WTC11 (cell line): Measurements from ENCODE around the gene ZNF276. TPM values are rescaled to one million over a fixed set of nuclear protein-coding genes. Genes with fewer than 3 reads are reported as not detected.
A peak's percentile ranks its signal among the peaks of the same experiment; 100 is the strongest.

Experiments used
- ATAC-seq: fragments of 200-7000 bp; cut with Tn5 transposase; 2 replicates; pipeline ENCODE4 v1.10.0; 2021; ENCODE audit warnings: mild to moderate bottlenecking, moderate library complexity
- CTCF ChIA-PET: fragments of 300-600 bp; sonication (Branson Sonifier 250); formaldehyde crosslinking; loops from one replicate; lab custom pipeline; 2021; ENCODE audit warnings: antibody characterized with exemption; lab: Charles Lee
- POLR2A ChIA-PET: fragments of 350-600 bp; sonication (Branson Sonifier 250); formaldehyde crosslinking; loops from one replicate; lab custom pipeline; 2021; ENCODE audit warnings: antibody characterized with exemption; lab: Charles Lee
- DNase-seq: peaks from one replicate; pipeline ENCODE4 v3.0.0; 2021; ENCODE audit warnings: low spot score
- H3K27ac Mint-ChIP-seq: 2 replicates; pipeline ENCODE4 v1.8.0; 2021; ENCODE audit warnings: mixed read lengths
- H3K27me3 Mint-ChIP-seq: 2 replicates; pipeline ENCODE4 v1.8.0; 2021; ENCODE audit warnings: low read depth, mild to moderate bottlenecking, moderate library complexity, mixed read lengths
- H3K36me3 Mint-ChIP-seq: 2 replicates; pipeline ENCODE4 v1.8.0; 2021; ENCODE audit warnings: mixed read lengths
- H3K4me1 Mint-ChIP-seq: 2 replicates; pipeline ENCODE4 v1.8.0; 2022; ENCODE audit warnings: mixed read lengths
- H3K4me3 Mint-ChIP-seq: 2 replicates; pipeline ENCODE4 v1.8.0; 2021; ENCODE audit warnings: mild to moderate bottlenecking, moderate library complexity, mixed read lengths
- H3K9me3 Mint-ChIP-seq: 2 replicates; pipeline ENCODE4 v1.8.0; 2021; ENCODE audit warnings: mixed read lengths
- CREB1 ChIP-seq: sonication (generic); formaldehyde crosslinking; IDR thresholded peaks from 2 replicates; pipeline ENCODE4 v1.8.0; 2023; ENCODE audit warnings: mild to moderate bottlenecking, missing genetic modification reagents
- ESRRA ChIP-seq: sonication (generic); formaldehyde crosslinking; IDR thresholded peaks from 2 replicates; pipeline ENCODE4 v1.8.1; 2022; ENCODE audit warnings: mild to moderate bottlenecking, missing genetic modification reagents, borderline replicate concordance
- JAZF1 ChIP-seq: fragments of 250-450 bp; sonication (Bioruptor Pico); IDR thresholded peaks from 2 replicates; pipeline ENCODE4 v1.9.0; 2021; ENCODE audit warnings: moderate library complexity, mild to moderate bottlenecking, inconsistent platforms
- MYBL2 ChIP-seq: sonication (generic); formaldehyde crosslinking; IDR thresholded peaks from 2 replicates; pipeline ENCODE4 v1.8.1; 2023; ENCODE audit warnings: mild to moderate bottlenecking, moderate library complexity, missing genetic modification reagents
- RELA ChIP-seq: sonication (generic); formaldehyde crosslinking; IDR thresholded peaks from 2 replicates; pipeline ENCODE4 v1.8.1; 2022; ENCODE audit warnings: missing genetic modification reagents, mild to moderate bottlenecking, borderline replicate concordance
- TEAD1 ChIP-seq: sonication (generic); formaldehyde crosslinking; IDR thresholded peaks from 2 replicates; pipeline ENCODE4 v1.8.0; 2022; ENCODE audit warnings: mild to moderate bottlenecking, missing genetic modification reagents
- total RNA-seq: library from RNA; stranded (reverse); gene quantifications from 3 replicates; pipeline ENCODE4 v1.2.3, GENCODE V29; 2021
- TF ChIP-seq, protein P1 (sequence below): sonication (generic); formaldehyde crosslinking; IDR thresholded peaks from 2 replicates; pipeline ENCODE4 v1.8.1; 2023; ENCODE audit warnings: mild to moderate bottlenecking, missing genetic modification reagents, borderline replicate concordance
- TF ChIP-seq, protein P2 (sequence below): sonication (generic); formaldehyde crosslinking; IDR thresholded peaks from 2 replicates; pipeline ENCODE4 v1.8.1; 2022; ENCODE audit warnings: mild to moderate bottlenecking, missing genetic modification reagents, moderate library complexity, borderline replicate concordance
- TF ChIP-seq, protein P3 (sequence below): fragments of 250-450 bp; sonication (Bioruptor Pico); IDR thresholded peaks from 2 replicates; pipeline ENCODE4 v1.9.0; 2021; ENCODE audit warnings: moderate library complexity, mild to moderate bottlenecking, inconsistent platforms, borderline replicate concordance
- TF ChIP-seq, protein P4 (sequence below): sonication (generic); formaldehyde crosslinking; IDR thresholded peaks from 2 replicates; pipeline ENCODE4 v1.8.0; 2023; ENCODE audit warnings: missing genetic modification reagents, mild to moderate bottlenecking, borderline replicate concordance
- TF ChIP-seq, protein P5 (sequence below): sonication (generic); formaldehyde crosslinking; IDR thresholded peaks from 2 replicates; pipeline ENCODE4 v1.8.0; 2022; ENCODE audit warnings: mild to moderate bottlenecking, missing genetic modification reagents

Gene ZNF276
- total RNA-seq, 1 experiment from 2014 or later, result 16.6 TPM

DNA sequence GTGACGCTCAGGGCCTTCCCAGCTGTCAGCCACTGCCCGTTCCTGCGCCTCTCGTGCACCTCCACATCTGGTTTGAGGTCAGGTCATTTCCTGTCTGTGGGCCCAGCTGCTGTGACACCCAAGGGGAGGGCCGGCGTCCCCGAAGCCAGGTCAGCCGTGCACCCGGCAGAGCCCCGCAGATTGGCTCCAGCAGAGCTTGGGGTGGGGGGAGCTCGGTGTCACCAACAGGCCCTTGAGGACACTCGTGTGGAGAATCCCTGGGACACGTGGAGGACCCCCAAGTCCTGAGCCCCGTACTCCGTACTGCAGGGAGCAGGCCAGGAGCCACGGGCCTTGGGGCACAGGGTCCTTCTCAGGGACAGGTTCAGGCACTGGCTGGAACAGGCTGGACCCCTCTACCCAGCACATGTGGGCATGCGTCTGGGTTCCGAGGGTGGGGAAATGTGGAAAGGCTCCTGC is 24.6 kb upstream of the ZNF276 start:
- Mint-ChIP-seq H3K27ac (no peak overlapping the region), H3K36me3 (peaks cover 22% of the 10 kb centered on the region), H3K27me3 (no peaks in the 10 kb centered on the region), H3K9me3 (no peaks in the 10 kb centered on the region)
- no peak for ATAC-seq
- CTCF ChIA-PET, result interaction anchor here (1.0 to 2.5 kb wide), 2 partner anchors 9 to 96 kb away, joined by 3 to 9 read pairs; no protein-coding TSS in a partner anchor
- TF ChIP-seq, protein P1, sequence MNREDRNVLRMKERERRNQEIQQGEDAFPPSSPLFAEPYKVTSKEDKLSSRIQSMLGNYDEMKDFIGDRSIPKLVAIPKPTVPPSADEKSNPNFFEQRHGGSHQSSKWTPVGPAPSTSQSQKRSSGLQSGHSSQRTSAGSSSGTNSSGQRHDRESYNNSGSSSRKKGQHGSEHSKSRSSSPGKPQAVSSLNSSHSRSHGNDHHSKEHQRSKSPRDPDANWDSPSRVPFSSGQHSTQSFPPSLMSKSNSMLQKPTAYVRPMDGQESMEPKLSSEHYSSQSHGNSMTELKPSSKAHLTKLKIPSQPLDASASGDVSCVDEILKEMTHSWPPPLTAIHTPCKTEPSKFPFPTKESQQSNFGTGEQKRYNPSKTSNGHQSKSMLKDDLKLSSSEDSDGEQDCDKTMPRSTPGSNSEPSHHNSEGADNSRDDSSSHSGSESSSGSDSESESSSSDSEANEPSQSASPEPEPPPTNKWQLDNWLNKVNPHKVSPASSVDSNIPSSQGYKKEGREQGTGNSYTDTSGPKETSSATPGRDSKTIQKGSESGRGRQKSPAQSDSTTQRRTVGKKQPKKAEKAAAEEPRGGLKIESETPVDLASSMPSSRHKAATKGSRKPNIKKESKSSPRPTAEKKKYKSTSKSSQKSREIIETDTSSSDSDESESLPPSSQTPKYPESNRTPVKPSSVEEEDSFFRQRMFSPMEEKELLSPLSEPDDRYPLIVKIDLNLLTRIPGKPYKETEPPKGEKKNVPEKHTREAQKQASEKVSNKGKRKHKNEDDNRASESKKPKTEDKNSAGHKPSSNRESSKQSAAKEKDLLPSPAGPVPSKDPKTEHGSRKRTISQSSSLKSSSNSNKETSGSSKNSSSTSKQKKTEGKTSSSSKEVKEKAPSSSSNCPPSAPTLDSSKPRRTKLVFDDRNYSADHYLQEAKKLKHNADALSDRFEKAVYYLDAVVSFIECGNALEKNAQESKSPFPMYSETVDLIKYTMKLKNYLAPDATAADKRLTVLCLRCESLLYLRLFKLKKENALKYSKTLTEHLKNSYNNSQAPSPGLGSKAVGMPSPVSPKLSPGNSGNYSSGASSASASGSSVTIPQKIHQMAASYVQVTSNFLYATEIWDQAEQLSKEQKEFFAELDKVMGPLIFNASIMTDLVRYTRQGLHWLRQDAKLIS, result no peak
- TF ChIP-seq TEAD1 (CRISPR knock-in tag), result 0 out of 2 replicates have a peak, but pooled peaks have one; percentile 23
- TF ChIP-seq, all 79 proteins: peak for 1
- Mint-ChIP-seq H3K4me1 (peaks cover 6% of the 10 kb centered on the region), H3K4me3 (no peak overlapping the region)
- POLR2A ChIA-PET, result interaction anchor here (1.1 kb wide), 1 partner anchor 10 kb away, joined by 3 read pairs; the partner anchor contains the start of gene CDK10
- DNase-seq, result no peak

DNA sequence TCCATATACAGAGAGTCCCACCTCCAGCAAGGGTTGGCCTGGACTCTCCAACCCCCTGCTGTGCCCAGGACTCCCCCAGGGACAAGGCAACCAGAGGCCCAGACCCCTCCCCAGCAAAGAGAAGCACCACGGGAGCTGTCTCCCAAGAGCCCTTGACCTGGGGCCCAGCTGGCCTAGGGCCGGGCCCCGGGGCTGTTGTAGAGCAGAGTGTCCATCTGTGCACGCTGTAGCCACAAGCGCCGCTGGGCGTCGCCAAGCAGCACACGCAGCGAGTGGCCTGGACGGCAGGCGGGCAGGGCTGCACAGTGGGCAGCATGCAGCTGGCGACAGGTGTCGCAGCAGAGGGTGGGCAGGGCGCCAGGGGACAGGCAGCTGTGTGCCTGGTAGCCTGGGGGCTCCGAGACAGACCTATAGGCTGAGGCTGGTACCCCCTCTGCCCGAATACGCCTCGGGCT is 24.1 kb upstream of the ZNF276 start:
- Mint-ChIP-seq H3K9me3 (no peaks in the 10 kb centered on the region), H3K27me3 (no peaks in the 10 kb centered on the region; the same call in 1 of the 2 replicates), H3K36me3 (peaks cover 17% of the 10 kb centered on the region), H3K4me1 (peaks cover 7% of the 10 kb centered on the region)
- CTCF ChIA-PET, result interaction anchor here (1.0 to 2.5 kb wide), 2 partner anchors 9 to 97 kb away, joined by 3 to 9 read pairs; no protein-coding TSS in a partner anchor
- TF ChIP-seq, protein P2, sequence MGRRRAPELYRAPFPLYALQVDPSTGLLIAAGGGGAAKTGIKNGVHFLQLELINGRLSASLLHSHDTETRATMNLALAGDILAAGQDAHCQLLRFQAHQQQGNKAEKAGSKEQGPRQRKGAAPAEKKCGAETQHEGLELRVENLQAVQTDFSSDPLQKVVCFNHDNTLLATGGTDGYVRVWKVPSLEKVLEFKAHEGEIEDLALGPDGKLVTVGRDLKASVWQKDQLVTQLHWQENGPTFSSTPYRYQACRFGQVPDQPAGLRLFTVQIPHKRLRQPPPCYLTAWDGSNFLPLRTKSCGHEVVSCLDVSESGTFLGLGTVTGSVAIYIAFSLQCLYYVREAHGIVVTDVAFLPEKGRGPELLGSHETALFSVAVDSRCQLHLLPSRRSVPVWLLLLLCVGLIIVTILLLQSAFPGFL (CRISPR knock-in tag), result peak; percentile 9; the same call in 1 of the 2 replicates
- TF ChIP-seq, protein P3, sequence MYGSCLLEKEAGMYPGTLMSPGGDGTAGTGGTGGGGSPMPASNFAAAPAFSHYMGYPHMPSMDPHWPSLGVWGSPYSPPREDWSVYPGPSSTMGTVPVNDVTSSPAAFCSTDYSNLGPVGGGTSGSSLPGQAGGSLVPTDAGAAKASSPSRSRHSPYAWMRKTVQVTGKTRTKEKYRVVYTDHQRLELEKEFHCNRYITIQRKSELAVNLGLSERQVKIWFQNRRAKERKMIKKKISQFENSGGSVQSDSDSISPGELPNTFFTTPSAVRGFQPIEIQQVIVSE (CRISPR knock-in tag), result no peak
- TF ChIP-seq ESRRA (CRISPR knock-in tag), result 0 out of 2 replicates have a peak, but pooled peaks have one; percentile 30
- TF ChIP-seq, all 79 proteins: peak for 2
- ATAC-seq (no peak), DNase-seq (no peak)
- Mint-ChIP-seq H3K4me3 (no peak overlapping the region), H3K27ac (no peak overlapping the region)
- POLR2A ChIA-PET, result no interaction called here

DNA sequence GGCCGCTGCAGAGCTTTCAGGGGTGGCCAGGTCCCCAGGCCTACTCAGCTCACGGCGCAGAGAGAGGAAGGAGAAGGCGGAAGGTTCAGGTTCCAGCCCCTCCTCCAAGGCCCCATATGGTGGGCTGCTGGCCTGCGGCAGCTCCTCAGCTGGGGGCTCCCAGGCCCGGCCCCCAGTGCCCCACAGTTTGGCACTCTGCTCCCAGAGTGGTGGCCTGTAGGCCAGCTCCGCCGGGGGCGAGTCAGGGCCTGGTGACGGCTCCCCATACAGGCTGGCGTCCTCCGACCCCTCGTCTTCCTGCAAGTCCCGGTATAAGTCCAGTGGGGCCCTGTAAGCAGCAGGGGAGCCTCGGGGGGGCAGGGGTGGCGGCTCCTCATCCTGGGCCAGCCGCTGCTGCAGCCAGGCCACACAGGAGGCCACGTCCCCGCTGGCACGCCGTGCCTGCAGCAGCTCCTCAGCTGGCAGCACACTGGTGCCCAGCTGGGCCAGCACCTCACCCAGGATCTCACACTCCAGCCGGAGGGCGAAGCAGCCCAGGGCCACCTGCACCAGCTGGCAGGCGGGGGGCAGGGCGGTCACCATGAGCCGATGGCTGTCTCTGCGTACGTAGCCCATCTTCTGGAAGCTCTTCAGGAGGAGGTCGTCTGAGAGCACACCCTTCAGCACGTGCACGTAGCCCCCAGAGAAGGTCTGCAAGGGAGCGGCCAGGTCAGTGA is 23.6 kb upstream of the ZNF276 start:
- ATAC-seq (no peak), DNase-seq (no peak)
- Mint-ChIP-seq H3K36me3 (peaks cover 12% of the 10 kb centered on the region), H3K4me1 (peaks cover 12% of the 10 kb centered on the region), H3K9me3 (no peaks in the 10 kb centered on the region), H3K4me3 (no peak overlapping the region), H3K27me3 (peaks cover 2% of the 10 kb centered on the region), H3K27ac (no peak overlapping the region)
- ChIA-PET POLR2A (interaction anchor here (0.8 kb wide), 1 partner anchor 11 kb away, joined by 7 read pairs; the partner anchor contains the start of gene CDK10), CTCF (interaction anchor here (1.0 to 2.5 kb wide), 2 partner anchors 8 to 97 kb away, joined by 3 to 9 read pairs; no protein-coding TSS in a partner anchor)
- TF ChIP-seq, protein P1, result no peak
- TF ChIP-seq RELA (CRISPR knock-in tag) (no peak), JAZF1 (CRISPR knock-in tag) (no peak), MYBL2 (CRISPR knock-in tag) (no peak), CREB1 (no peak)
- TF ChIP-seq, protein P4, sequence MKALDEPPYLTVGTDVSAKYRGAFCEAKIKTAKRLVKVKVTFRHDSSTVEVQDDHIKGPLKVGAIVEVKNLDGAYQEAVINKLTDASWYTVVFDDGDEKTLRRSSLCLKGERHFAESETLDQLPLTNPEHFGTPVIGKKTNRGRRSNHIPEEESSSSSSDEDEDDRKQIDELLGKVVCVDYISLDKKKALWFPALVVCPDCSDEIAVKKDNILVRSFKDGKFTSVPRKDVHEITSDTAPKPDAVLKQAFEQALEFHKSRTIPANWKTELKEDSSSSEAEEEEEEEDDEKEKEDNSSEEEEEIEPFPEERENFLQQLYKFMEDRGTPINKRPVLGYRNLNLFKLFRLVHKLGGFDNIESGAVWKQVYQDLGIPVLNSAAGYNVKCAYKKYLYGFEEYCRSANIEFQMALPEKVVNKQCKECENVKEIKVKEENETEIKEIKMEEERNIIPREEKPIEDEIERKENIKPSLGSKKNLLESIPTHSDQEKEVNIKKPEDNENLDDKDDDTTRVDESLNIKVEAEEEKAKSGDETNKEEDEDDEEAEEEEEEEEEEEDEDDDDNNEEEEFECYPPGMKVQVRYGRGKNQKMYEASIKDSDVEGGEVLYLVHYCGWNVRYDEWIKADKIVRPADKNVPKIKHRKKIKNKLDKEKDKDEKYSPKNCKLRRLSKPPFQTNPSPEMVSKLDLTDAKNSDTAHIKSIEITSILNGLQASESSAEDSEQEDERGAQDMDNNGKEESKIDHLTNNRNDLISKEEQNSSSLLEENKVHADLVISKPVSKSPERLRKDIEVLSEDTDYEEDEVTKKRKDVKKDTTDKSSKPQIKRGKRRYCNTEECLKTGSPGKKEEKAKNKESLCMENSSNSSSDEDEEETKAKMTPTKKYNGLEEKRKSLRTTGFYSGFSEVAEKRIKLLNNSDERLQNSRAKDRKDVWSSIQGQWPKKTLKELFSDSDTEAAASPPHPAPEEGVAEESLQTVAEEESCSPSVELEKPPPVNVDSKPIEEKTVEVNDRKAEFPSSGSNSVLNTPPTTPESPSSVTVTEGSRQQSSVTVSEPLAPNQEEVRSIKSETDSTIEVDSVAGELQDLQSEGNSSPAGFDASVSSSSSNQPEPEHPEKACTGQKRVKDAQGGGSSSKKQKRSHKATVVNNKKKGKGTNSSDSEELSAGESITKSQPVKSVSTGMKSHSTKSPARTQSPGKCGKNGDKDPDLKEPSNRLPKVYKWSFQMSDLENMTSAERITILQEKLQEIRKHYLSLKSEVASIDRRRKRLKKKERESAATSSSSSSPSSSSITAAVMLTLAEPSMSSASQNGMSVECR (CRISPR knock-in tag), result no peak
- TF ChIP-seq, protein P5, sequence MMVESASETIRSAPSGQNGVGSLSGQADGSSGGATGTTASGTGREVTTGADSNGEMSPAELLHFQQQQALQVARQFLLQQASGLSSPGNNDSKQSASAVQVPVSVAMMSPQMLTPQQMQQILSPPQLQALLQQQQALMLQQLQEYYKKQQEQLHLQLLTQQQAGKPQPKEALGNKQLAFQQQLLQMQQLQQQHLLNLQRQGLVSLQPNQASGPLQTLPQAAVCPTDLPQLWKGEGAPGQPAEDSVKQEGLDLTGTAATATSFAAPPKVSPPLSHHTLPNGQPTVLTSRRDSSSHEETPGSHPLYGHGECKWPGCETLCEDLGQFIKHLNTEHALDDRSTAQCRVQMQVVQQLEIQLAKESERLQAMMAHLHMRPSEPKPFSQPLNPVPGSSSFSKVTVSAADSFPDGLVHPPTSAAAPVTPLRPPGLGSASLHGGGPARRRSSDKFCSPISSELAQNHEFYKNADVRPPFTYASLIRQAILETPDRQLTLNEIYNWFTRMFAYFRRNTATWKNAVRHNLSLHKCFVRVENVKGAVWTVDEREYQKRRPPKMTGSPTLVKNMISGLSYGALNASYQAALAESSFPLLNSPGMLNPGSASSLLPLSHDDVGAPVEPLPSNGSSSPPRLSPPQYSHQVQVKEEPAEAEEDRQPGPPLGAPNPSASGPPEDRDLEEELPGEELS (CRISPR knock-in tag), result no peak
